Omental fat pad (tissue), 4 donors: ENCODE measurements around the gene PLIN4. TPM values are rescaled to one million over a fixed set of nuclear protein-coding genes. Genes with fewer than 3 reads are reported as not detected.

Experiments used
- ATAC-seq: fragments of 150-250 bp; one replicate; pipeline ENCODE4 v1.9.1; 2016; ENCODE audit warnings: mild to moderate bottlenecking, moderate library complexity; ENCODE audit not compliant: low FRiP score
- DNase-seq: peaks from one replicate; pipeline ENCODE4 v3.0.0-alpha.2; 2019; ENCODE audit warnings: low spot score
- total RNA-seq, 4 donors: library from RNA; depleted of rRNA; stranded (reverse); fragments of >200 nt; gene quantifications; one replicate each; pipeline ENCODE4 v1.1.0, GENCODE V29; 2016
- TF ChIP-seq, protein P1 (sequence below), 3 donors: fragments of 450-650 bp; IDR thresholded peaks; one replicate each; pipeline ENCODE4 v1.5.1; 2016 to 2017; ENCODE audit warnings: antibody characterized with exemption in 3 of 3, mild to moderate bottlenecking in 3 of 3, moderate library complexity in 2 of 3

PLIN4 gene
- total RNA-seq, 4 donors from 2014 or later = 183 to 2,054 (median 453) TPM

DNA sequence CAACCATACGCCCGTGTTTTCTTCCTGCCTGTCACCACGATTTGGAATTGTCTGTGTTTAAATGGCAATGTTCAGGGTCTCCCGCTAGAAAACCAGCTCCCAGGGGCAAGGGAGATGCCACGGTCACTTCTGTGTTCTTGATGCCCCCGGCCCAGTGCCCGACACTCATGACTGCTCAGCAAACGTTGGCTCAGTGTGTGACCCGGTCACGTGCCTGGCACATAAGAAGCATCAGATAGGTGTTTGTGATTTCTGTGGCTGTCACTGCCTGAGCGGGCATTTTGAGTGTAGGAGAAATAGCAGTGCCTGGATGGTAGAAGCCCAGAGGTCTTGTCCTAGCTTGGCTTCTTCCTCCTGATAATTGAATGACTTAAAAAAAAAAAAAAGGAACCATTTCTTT is 30.7 kb downstream of the PLIN4 start:
- ATAC-seq = no peak

DNA sequence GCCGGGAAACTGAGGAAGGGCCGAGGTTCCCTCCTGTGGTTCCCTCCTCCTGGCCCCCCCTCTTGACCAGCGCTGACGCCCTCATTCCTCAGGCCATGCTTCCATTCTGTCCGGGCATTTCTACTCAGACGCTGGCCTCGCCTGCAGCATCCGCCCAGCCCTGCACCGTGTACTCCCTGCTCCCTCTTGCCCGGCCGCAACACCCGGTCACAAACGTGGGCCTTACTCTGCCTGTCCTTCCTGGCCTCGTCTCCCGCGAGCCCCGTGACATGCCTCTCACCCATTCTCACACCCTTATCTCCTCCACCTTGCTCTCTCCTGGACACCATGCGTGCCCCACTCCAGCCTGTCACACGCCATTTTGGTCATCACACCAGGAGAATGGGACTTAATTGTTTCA is 34.9 kb downstream of the PLIN4 start:
- ATAC-seq = no peak
- no peak for DNase-seq
- TF ChIP-seq, protein P1, sequence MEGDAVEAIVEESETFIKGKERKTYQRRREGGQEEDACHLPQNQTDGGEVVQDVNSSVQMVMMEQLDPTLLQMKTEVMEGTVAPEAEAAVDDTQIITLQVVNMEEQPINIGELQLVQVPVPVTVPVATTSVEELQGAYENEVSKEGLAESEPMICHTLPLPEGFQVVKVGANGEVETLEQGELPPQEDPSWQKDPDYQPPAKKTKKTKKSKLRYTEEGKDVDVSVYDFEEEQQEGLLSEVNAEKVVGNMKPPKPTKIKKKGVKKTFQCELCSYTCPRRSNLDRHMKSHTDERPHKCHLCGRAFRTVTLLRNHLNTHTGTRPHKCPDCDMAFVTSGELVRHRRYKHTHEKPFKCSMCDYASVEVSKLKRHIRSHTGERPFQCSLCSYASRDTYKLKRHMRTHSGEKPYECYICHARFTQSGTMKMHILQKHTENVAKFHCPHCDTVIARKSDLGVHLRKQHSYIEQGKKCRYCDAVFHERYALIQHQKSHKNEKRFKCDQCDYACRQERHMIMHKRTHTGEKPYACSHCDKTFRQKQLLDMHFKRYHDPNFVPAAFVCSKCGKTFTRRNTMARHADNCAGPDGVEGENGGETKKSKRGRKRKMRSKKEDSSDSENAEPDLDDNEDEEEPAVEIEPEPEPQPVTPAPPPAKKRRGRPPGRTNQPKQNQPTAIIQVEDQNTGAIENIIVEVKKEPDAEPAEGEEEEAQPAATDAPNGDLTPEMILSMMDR (IDR thresholded peaks at IDR 0.05) = no peak

More for the DNA sequence above, 30.7 kb downstream of the PLIN4 start:
- no peak for DNase-seq
- TF ChIP-seq, protein P1 (IDR thresholded peaks at IDR 0.05) = no peak

GRCh38 chr19:4482721-4483364 is 35.4 kb downstream of the PLIN4 start:
- no peak for DNase-seq
- ATAC-seq = no peak
- TF ChIP-seq, protein P1 (IDR thresholded peaks at IDR 0.05) = no peak

- no peak for ATAC-seq
- TF ChIP-seq, protein P1 (IDR thresholded peaks at IDR 0.05) = no peak
- DNase-seq = no peak
Observed at GRCh38 chr19:4477034-4477801, 41.1 kb downstream of the PLIN4 start.

GRCh38 chr19:4474514-4475022 is 43.7 kb downstream of the PLIN4 start:
- no peak for DNase-seq
- TF ChIP-seq, protein P1 (IDR thresholded peaks at IDR 0.05) = no peak

DNA sequence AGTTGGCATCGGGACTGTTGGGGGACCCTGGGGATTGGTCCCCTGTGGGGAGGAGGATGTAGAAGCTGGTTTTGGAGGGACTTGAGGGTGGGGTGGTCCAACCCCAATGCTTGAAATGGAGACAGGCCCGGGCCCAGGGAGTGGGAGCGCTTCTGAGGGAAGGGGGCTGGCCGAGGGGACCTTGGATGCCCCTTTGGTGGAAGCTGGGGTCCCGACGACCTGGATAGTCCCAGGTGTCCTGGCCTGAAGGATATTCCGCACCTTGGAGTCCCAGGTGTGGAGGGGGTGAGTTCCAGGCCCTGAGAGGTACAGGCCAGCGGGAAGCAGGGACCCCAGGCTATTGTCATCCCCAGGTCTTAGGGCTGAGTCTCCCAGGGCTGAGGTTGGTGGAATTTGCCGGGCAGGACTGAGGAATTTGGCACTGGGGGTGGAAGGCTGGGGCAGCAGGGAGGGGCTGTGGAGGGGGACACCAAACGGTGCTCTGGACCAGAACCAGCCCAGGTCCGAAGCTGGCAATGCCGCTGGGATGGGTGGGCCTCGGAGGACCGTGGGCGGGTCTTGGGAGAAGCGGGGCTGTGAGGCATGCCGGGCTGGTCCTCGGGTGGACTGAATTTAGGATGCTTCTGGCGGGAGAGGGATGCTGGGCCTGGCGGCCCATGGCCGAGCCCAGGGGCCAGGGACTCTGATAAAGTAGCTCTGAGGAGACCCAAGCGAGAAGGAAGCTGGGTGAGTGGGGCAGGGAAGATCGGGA is 44.3 kb downstream of the PLIN4 start:
- ATAC-seq (no peak), DNase-seq (no peak)
- TF ChIP-seq, protein P1 (IDR thresholded peaks at IDR 0.05) = no peak

More at GRCh38 chr19:4474514-4475022, 43.7 kb downstream of the PLIN4 start:
- ATAC-seq = no peak
